ENCODE results near the gene RHBDD2. TPM values are rescaled to one million over a fixed set of nuclear protein-coding genes. Genes with fewer than 3 reads are reported as not detected.
"Not testable (repeated sequence)": the region's sequence is repeated elsewhere in the genome, so short reads cannot be mapped to it uniquely, and the experiment has no call there.

The RHBDD2 gene
- total and polyA plus RNA-seq, 8 donors = 21.6 to 106 (median 27.9) TPM

DNA sequence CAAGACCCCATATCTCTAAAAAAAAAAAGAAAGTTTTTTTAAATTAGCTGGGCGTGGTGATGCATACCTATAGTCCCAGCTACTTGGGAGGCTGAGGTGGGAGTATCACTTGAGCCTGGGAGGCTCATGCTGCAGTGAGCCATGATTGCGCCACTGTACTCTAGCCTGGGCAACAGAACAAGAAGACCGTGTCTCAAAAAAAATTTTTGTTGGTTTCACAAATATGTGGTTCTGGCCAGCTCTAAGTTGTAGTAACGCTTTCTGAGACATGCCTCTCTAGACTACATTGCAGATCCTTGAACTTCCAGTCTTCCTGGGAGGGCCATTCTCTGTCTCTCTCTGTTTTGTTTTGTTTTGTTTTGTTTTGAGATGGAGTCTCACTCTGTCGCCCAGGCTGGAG, 24.6 kb upstream of the RHBDD2 start:
- H3K4me1 ChIP-seq = no peaks in the 10 kb centered on the region
- H3K9me3 ChIP-seq = no peaks in the 10 kb centered on the region
- FAIRE-seq = no peak
- intact Hi-C loops (cut with DNase I) = no loop called here
- 78 to 88% methylated on average over 5 of the region's 5 CpGs for WGBS, 2 donors
- TF ChIP-seq, protein P1, sequence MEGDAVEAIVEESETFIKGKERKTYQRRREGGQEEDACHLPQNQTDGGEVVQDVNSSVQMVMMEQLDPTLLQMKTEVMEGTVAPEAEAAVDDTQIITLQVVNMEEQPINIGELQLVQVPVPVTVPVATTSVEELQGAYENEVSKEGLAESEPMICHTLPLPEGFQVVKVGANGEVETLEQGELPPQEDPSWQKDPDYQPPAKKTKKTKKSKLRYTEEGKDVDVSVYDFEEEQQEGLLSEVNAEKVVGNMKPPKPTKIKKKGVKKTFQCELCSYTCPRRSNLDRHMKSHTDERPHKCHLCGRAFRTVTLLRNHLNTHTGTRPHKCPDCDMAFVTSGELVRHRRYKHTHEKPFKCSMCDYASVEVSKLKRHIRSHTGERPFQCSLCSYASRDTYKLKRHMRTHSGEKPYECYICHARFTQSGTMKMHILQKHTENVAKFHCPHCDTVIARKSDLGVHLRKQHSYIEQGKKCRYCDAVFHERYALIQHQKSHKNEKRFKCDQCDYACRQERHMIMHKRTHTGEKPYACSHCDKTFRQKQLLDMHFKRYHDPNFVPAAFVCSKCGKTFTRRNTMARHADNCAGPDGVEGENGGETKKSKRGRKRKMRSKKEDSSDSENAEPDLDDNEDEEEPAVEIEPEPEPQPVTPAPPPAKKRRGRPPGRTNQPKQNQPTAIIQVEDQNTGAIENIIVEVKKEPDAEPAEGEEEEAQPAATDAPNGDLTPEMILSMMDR (IDR thresholded peaks at IDR 0.05) = no peak
- H3K36me3 ChIP-seq = no peaks in the 10 kb centered on the region
- H3K27me3 ChIP-seq = no peaks in the 10 kb centered on the region
- ATAC-seq = peak in 2 of 4 donors; percentile 52 to 58
- H3K4me3 ChIP-seq = no peak overlapping the region
- no peak for DNase-seq
- no peak overlapping the region for H3K27ac ChIP-seq

DNA sequence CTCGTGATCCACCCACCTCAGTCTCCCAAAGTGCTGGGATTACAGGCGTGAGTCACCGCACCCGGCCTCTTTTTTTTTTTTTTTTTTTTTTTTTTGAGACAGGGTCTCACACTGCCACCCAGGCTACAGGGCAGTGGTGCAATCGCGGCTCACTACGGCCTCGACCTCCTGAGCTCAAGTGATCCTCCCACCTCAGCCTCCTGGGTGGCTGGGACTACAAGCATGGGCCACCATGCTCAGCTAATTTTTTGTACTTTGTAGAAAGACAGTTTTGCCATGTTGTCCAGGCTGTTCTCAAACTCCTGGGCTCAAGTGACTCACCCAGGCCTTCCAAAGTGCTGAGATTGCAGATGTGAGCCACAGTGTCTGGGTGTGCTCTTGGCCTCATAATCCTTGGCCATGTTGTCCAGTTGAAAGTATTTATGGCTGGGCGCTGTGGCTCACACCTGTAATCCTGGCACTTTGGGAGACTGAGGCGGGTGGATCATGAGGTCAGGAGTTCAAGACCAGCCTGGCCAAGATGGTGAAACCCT, 24.0 kb upstream of the RHBDD2 start:
- FAIRE-seq; intact Hi-C loops (cut with DNase I); H3K36me3 ChIP-seq; H3K27me3 ChIP-seq; H3K9me3 ChIP-seq; H3K4me3 ChIP-seq; H3K4me1 ChIP-seq; ATAC-seq; H3K27ac ChIP-seq; DNase-seq: not testable (repeated sequence)
- 80 to 87% methylated on average over 8 to 10 of the region's 10 CpGs for whole genome bisulfite sequencing, 2 donors

DNA sequence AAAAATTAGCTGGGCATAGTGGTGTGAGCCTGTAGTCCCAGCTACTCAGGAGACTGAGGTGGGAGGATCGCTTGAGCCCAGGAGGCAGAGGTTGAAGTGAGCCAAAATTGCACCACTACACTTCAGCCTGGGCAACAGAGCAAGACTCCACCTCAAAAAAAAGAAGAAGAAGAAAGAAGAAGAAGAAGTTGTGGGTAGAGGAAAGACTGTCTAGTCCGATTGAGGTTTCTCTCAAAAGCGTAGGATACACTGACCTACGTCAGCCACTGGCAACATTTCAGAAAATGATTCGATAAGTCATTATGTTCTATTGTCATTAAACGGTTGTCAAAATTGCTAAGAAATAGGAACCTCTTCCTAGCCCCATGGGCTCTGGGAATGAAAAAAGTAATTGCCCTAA, 22.3 kb upstream of the RHBDD2 start:
- TF ChIP-seq, protein P1 (IDR thresholded peaks at IDR 0.05) = no peak
- ATAC-seq (peak in 2 of 4 donors; percentile 41 to 59), DNase-seq (no peak), FAIRE-seq (no peak)
- no peak overlapping the region for H3K27ac ChIP-seq
- no peaks in the 10 kb centered on the region for H3K4me1 ChIP-seq
- WGBS, 2 donors = 83 to 86% methylated on average over 6 of the region's 6 CpGs
- intact Hi-C loops (cut with DNase I) = no loop called here
- no peaks in the 10 kb centered on the region for H3K27me3 ChIP-seq
- H3K9me3 ChIP-seq = no peaks in the 10 kb centered on the region
- no peak overlapping the region for H3K4me3 ChIP-seq
- H3K36me3 ChIP-seq = no peaks in the 10 kb centered on the region

DNA sequence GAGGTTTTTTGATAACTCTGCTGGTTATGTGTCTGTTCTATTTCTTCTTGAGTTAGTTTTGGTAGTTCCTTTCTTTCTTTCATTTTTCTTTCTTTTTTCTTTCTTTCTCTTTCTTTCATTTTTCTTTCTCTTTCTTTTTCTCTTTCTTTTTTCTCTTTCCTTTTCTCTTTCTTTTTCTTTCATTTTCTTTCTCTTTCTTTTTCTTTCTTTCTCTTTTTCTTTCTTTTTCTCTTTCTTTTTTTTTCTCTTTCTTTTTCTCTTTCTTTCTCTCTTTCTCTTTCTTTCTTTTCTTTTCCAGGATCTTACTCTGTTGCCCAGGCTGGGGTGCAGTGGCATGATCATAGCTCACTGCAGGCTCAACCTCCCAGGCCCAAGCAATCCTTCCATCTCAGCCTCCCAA, 20.4 kb upstream of the RHBDD2 start:
- H3K9me3 ChIP-seq = no peaks in the 10 kb centered on the region
- intact Hi-C loops (cut with DNase I) = no loop called here
- no peak overlapping the region for H3K4me3 ChIP-seq
- no peaks in the 10 kb centered on the region for H3K36me3 ChIP-seq
- TF ChIP-seq, protein P1 (IDR thresholded peaks at IDR 0.05) = no peak
- DNase-seq (no peak), ATAC-seq (no peak), FAIRE-seq (no peak)
- no peaks in the 10 kb centered on the region for H3K4me1 ChIP-seq
- H3K27ac ChIP-seq = no peak overlapping the region
- no peaks in the 10 kb centered on the region for H3K27me3 ChIP-seq

DNA sequence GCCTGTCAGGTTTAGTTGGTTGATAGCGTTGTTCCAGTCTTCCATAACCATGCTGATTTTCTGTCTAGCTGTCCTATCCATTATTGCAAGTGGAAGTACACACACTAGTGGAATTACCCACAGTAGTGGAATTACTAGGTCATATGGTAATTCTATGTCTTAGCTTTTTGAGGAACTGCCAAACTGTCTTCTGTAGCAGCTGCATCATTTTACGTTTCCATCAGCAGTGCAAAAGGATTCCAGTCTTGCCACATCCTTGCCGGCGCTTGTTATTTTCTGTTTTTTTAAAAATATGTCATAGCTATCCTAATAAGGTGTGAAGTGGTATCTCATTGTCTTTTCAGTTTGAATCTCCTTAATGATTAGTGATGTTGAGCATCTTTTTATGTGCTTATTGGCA, 17.2 kb upstream of the RHBDD2 start:
- FAIRE-seq = no peak
- H3K36me3 ChIP-seq = no peaks in the 10 kb centered on the region
- no peak overlapping the region for H3K4me3 ChIP-seq
- H3K9me3 ChIP-seq = no peaks in the 10 kb centered on the region
- 79 to 88% methylated on average over 4 of the region's 4 CpGs for WGBS, 2 donors
- intact Hi-C loops (cut with DNase I) = loop anchor here in 2 of 3 donors (5.0 to 10.0 kb wide), 2 partner anchors 161 to 163 kb away; no protein-coding TSS in a partner anchor
- DNase-seq = no peak
- H3K4me1 ChIP-seq = no peaks in the 10 kb centered on the region
- ATAC-seq = peak in 2 of 4 donors; percentile 53
- no peak overlapping the region for H3K27ac ChIP-seq
- no peaks in the 10 kb centered on the region for H3K27me3 ChIP-seq
- TF ChIP-seq, protein P1 (IDR thresholded peaks at IDR 0.05) = no peak

DNA sequence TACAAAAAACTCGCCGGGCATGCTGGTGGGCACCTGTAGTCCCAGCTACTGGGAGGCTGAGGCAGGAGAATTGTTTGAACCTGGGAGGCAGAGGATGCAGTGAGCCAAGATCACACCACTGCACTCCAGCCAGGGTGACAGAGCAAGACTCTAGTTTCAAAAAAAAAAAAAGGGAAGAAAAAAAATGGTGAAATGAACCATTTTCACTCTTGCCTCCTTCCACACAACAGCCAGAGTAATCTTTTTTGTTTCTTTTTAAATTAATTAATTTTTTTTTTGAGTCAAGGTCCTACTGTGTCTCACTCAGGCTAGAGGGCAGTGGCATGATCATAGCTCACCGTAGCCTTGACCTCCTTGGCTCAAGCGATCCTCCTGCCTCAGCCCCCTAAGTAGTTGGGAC, 14.6 kb upstream of the RHBDD2 start:
- WGBS, 2 donors = 67 to 83% methylated on average over 4 of the region's 4 CpGs
- not testable (repeated sequence) for H3K27me3 ChIP-seq, H3K36me3 ChIP-seq, H3K9me3 ChIP-seq, ATAC-seq, FAIRE-seq, H3K4me1 ChIP-seq, H3K4me3 ChIP-seq, H3K27ac ChIP-seq, DNase-seq
- intact Hi-C loops (cut with DNase I) = loop anchor here in 2 of 3 donors (5.0 to 10.0 kb wide), 2 partner anchors 158 to 161 kb away; no protein-coding TSS in a partner anchor
